ENCODE data around the gene DSP. TPM values are rescaled to one million over a fixed set of nuclear protein-coding genes. Genes with fewer than 3 reads are reported as not detected.

DSP gene
- total RNA-seq: 7.6 TPM

- no peak for DNase-seq
These were observed at the start of gene DSP for GRCh38 chr6:7541175-7542064. DSP (plus strand) TSS chr6:7541671; CDS start chr6:7541916, 245 bp downstream.

- no peak for DNase-seq
These were observed 47.6 kb upstream of the DSP start for GRCh38 chr6:7493866-7494265.

GRCh38 chr6:7494638-7495037 is 46.8 kb upstream of the DSP start:
- no peak for DNase-seq

GRCh38 chr6:7496266-7496875 is 45.1 kb upstream of the DSP start:
- DNase-seq: no peak

GRCh38 chr6:7500752-7501282 is 40.7 kb upstream of the DSP start:
- DNase-seq: no peak

- DNase-seq: no peak
These were observed 38.7 kb upstream of the DSP start for GRCh38 chr6:7502743-7503142.

- no peak for DNase-seq
These were observed 37.4 kb upstream of the DSP start for GRCh38 chr6:7504041-7504440.

- DNase-seq: peak; percentile 33
These were observed 36.2 kb upstream of the DSP start for GRCh38 chr6:7505189-7505699.

- no peak for DNase-seq
These were observed 33.9 kb upstream of the DSP start for GRCh38 chr6:7507600-7507999.

GRCh38 chr6:7512320-7512719 is 29.2 kb upstream of the DSP start:
- no peak for DNase-seq

- no peak for DNase-seq
These were observed 27.9 kb upstream of the DSP start for GRCh38 chr6:7513529-7513928.

GRCh38 chr6:7515363-7515762 is 26.1 kb upstream of the DSP start:
- no peak for DNase-seq

GRCh38 chr6:7518877-7519276 is 22.6 kb upstream of the DSP start:
- DNase-seq: no peak

- DNase-seq: no peak
These were observed 18.6 kb upstream of the DSP start for GRCh38 chr6:7522873-7523272.

GRCh38 chr6:7523922-7524321 is 17.5 kb upstream of the DSP start:
- DNase-seq: no peak

GRCh38 chr6:7526755-7527154 is 14.7 kb upstream of the DSP start:
- no peak for DNase-seq

- no peak for DNase-seq
These were observed 12.9 kb upstream of the DSP start for GRCh38 chr6:7528565-7528964.

- no peak for DNase-seq
These were observed 12.3 kb upstream of the DSP start for GRCh38 chr6:7529141-7529540.

GRCh38 chr6:7532232-7532631 is 9.2 kb upstream of the DSP start:
- DNase-seq: no peak

- DNase-seq: no peak
These were observed 8.7 kb upstream of the DSP start for GRCh38 chr6:7532821-7533220.

- no peak for DNase-seq
These were observed 7.3 kb upstream of the DSP start for GRCh38 chr6:7534192-7534591.

GRCh38 chr6:7535498-7535897 is 6.0 kb upstream of the DSP start:
- no peak for DNase-seq

GRCh38 chr6:7537565-7538174 is 3.8 kb upstream of the DSP start:
- DNase-seq: no peak

Data from occipital lobe (tissue), 2 donors.